GF-D8 (cell line): ENCODE measurements around the gene MED20.

ENCODE experiments used
- DNase-seq: peaks from one replicate; lab custom pipeline; 2025; lab: John Stamatoyannopoulos, UW

The MED20 gene

GRCh38 chr6:41901882-41902519 lies 18.9 kb downstream of the MED20 start:
- DNase-seq: no peak

- DNase-seq: no peak
These were observed 20.1 kb downstream of the MED20 start for GRCh38 chr6:41900861-41901260.

GRCh38 chr6:41896281-41896680 lies 24.7 kb downstream of the MED20 start:
- DNase-seq: no peak

DNA sequence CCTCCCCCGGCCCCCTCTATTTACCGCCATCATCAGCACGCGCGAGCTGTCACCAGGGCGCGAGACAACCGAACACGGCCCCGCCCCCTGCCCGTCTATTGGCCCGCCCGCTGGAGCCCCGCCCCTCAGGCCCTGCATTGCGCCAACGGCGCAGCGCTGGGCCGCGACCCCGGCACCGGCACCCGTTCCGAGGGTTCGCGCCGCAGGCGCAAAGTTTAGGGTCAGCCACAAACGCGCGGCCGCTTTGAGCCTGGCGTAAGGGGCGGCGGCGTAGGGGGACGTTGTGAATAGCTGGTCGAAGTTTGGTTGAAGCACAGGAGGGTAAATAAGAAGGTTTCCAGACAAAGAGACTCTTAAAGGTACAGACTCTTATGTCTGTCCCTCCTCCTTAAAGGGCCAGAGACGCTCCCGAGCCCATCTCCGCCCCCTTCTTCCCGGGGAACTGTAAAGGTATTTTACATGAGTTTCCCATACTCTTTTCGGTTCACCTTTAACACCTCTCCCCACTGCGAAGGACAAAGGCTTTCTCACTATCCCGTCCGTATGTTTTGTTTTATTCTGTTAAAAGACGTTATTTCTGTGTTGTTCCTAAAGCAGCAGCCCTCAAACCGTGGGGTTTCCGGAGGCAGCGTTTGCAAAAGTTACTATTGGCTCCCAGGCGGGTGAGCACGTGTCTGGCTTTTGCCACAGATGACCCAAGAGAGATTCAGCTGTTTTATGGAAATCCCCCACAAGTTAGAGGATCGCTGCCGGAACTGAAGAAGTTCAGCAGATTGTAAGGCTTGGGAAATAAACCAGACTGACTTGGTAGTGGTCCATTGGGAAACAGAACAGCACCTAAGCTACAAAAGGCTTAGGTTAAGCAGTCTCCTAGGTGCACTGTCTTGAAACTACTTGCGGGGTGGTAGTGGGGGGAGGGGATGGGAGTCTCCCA lies 25.4 kb downstream of the MED20 start, which contains the start of gene USP49:
TSS of gene USP49 (minus strand) at position 76 of the 934 bp plus-strand sequence. CDS start 88,392 bp downstream, outside the sequence.
- peak; percentile 88 for DNase-seq

DNA sequence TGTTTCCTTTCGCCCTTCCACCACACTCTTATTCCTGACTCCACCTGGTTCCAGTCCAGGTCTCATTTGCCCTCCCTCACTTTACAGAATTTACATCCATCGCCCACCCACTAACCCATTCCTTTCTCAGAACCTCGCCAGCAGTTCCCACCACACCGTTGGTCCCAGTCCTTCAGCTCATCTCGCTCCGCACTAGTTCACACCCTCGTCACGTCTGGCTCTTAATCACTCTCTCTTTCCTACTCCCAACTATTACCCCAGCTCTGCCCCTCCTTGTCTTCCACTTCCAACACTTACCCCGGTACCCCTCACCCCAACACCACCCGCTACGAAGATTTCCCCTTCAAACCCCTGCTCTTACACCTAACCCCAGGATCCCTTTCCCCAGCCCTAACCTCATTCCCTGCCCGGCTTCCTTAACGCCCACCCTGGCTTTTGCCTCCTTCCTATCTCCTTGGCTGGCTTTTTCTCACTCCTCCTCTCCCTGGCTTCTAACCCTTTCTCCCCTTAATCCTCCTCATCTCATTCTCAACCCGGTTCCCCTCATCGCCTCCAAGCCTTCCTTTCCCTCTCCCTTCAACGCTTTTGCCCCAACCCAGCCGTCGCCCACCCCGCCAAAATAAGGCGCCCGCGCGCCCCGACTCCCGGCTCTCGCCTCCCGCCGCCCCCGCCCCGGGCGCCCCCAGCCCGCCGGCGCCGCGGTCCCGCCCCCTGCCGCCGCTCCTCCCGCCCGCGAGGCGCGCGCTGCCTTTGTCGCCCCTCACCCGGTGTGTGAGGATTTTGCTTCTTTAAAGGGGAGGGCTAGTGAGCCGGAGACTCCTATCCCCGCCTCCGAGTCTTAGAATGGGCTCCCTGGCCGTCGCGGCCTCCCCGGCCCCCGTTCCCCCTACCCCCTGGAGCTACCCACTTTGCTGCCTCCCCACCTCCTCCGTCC lies 26.3 kb downstream of the MED20 start:
- no peak for DNase-seq

DNA sequence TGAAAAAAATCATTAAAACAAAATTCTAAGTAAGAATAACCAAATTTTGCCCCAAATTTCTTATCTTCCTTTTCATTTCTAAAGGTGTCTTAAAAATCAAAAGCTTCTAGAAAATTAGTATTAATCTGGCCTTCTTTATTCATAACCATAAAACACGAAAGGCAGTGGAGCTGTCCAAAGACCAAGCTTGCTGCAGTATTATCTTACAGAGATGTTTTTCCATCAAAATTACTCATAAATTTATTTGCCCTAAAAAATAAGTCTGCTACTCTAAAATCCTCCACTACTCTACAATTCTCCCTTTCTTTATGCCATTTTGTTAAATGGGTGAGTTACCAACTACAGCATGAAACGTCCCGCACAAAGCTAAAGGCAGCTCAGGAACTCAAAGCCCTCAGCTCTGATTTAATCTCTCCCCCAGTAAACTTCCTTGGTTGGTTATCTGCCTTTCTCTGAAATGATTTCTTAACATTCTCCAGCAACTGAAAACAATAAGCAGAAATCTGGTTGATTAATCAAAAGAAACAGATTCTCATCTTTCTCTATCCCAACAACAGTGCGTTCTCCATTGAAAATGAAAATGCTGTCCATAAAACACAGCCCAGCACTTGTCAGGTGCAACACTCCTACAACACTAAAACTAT lies 27.9 kb downstream of the MED20 start:
- no peak for DNase-seq

GRCh38 chr6:41887331-41887751 lies 33.6 kb downstream of the MED20 start:
- DNase-seq: no peak

DNA sequence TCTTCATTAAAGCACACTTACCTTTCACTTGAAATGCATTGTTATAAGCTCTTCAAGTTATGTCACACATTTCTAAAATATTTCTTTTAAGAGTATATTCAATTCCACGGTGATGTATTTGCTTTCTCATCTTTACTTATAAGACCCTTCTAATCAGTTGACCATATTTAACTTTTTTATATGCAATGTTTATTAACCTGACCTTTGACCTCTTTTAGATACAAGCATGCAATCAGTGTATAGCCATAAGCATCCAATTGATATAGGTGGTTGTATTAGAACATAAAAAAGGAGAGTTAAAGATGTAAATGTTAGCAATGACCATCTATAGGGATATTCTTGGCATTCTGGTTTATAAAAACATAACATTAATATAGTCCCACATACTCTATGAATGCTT lies 35.0 kb downstream of the MED20 start:
- DNase-seq: no peak

DNA sequence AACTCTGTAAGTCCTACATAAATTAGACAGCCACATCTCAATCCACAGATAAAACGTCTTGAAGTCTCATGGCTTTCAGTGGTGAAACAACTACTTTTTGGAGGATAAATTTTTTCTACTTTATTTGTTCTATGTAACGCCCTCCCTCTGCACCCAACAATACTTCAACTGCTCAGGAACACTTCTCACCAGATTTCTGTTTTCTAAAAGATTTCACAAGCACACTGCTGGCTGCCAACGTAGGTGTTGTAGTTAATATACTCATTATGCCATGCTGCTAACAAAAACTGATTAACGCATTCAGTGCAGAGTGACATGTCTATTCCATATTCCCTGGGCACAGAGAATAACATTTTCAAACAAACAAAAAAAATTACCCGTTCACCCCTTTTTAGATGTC lies 36.0 kb downstream of the MED20 start:
- DNase-seq: no peak

DNA sequence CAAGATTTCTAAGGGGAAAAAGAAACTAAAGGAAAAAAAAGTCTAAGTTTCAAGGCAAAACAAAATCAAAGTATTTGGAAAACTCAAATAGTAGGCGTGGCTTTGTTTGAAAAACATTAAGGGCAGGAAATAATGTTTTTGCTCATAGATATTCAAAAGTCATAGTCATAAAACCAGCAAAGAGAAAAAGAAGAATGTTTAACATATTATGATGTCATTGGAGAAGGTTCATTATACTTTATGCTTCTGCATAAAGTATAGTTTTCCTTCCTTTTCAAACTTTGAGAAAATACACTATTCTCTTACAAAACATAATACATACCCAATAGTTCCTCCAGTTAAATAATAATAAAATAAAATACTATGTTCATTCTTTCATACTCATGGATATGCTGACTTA lies 39.4 kb downstream of the MED20 start:
- no peak for DNase-seq

DNA sequence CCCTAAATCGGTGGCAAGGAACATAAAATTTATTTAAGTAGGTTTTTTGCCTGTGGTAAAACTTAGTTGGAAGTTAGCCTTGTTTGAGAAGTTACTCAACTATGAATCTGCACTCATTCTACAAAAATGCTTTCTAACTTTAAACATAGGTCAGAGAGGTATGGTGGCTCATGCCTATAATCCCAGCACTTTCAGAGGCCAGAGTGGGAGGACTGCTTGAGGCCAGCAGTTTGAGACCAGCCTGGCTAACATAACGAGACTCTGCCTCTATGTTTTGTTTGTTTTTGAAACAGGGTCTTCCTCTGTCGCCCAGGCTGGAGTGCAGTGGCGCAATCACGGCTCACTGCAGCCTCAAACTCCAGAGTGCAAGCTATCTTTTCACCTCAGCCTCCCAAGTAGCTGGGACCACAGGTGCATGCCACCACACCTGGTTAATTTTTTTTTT lies 42.0 kb downstream of the MED20 start:
- no peak for DNase-seq

- no peak for DNase-seq
These were observed 42.7 kb downstream of the MED20 start for GRCh38 chr6:41878246-41878645.

DNA sequence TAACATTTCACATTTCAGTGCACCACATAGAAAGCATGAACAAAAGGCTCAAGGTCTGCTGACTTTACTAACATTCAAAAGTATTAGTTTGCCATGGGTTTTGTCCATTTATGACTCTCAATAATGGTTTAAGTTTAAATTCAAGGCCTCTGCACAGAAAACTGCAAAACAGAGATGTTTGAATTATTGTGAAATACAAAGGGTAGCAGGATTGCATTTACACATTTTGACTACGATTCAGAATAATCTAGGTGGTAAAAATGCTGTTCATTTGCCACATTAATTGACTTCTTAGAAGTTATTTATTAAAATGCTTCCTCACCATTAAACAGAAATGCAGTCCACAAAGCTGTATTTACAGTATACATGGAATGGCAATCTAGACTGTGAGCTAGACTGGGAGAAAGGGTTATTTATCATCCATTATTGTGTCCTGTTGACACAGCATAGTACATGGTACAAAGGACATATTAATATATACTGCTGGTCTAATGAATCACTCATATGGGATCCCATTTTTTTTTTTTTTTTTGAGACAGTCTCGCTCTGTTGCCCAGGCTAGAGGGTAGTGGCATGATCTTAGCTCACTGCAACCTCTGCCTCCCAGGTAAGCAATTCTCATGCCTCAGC lies 43.8 kb downstream of the MED20 start:
- no peak for DNase-seq

DNA sequence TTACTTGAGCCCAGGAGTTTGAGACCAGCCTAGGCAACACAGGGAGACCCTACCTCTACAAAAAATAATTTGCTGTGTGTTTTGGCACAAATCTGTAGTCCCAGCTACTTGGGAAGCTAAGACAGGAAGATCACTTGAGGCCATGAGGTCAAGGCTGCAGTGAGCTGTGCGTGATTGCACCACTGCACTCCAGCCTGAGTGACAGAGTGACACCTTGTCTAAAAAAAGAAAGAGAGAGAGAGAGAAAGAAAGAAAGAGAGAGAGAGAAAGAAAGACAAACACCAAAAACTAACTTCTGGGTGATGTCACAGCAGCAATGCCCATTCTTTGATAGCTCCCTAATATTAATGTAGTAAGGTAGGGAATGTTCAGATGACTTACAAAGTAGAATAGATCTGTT lies 46.2 kb downstream of the MED20 start:
- no peak for DNase-seq

DNA sequence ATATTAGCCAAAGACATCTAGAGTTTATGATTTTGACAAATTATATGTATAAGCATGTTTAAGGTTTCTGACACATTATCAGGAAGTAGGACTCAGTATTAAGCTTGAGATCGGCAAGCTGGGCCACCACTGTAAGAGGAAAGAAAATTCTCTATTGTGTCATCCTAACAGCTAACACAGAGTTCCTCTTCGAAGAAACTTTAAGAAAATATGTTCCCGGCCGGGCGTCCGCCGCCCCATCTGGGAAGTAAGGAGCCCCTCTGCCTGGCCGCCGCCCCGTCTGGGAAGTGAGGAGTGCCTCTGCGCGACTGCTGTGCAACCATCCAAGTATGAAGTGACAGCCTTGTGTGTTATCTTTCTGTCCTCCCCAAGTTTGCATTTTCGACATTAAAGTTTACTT lies 48.8 kb downstream of the MED20 start:
- no peak for DNase-seq

GRCh38 chr6:41871691-41872090 lies 49.2 kb downstream of the MED20 start:
- no peak for DNase-seq

- DNase-seq: no peak
These were observed 61.6 kb downstream of the MED20 start for GRCh38 chr6:41859356-41859755.

GRCh38 chr6:41858703-41859102 lies 62.2 kb downstream of the MED20 start:
- no peak for DNase-seq
